Spleen (tissue), 7 donors: ENCODE data around the gene PRKCA.

Experiments used
- POLR2A ChIP-seq, 3 donors: fragments of 450-650 bp; IDR thresholded peaks; one replicate each; pipeline ENCODE4 v1.5.1; 2017; ENCODE audit warnings: antibody characterized with exemption in 3 of 3, mild to moderate bottlenecking in 1 of 3
- POLR2AphosphoS5 ChIP-seq, 3 donors: sonication (generic); formaldehyde crosslinking; IDR thresholded peaks; one replicate each; pipeline ENCODE4 v1.5.1; 2017; ENCODE audit warnings: antibody characterized with exemption in 3 of 3
- TF ChIP-seq, protein P1 (sequence below), 11 experiments: fragments of 200-600 bp in 7 of 11; fragments of 450-650 bp in 4 of 11; sonication (generic) in 4 of 11; IDR thresholded peaks in 8 of 11; conservative IDR thresholded peaks in 3 of 11; 1 replicate in 7 of 11; 2 replicates in 4 of 11; pipeline versions ENCODE4 v1.4.0 to v1.8.0; 2016 to 2021; ENCODE audit warnings: antibody characterized with exemption in 11 of 11, inconsistent platforms in 4 of 11, mild to moderate bottlenecking in 1 of 11
- donor health status: DM: no; HTN: no; CAD: no; lungs with moderate emphysema.
- donor health status: DM: no; HTN: no; CAD: no.
- donor health status: DM: no; HTN: no; CAD: no.

- TF ChIP-seq, protein P1, sequence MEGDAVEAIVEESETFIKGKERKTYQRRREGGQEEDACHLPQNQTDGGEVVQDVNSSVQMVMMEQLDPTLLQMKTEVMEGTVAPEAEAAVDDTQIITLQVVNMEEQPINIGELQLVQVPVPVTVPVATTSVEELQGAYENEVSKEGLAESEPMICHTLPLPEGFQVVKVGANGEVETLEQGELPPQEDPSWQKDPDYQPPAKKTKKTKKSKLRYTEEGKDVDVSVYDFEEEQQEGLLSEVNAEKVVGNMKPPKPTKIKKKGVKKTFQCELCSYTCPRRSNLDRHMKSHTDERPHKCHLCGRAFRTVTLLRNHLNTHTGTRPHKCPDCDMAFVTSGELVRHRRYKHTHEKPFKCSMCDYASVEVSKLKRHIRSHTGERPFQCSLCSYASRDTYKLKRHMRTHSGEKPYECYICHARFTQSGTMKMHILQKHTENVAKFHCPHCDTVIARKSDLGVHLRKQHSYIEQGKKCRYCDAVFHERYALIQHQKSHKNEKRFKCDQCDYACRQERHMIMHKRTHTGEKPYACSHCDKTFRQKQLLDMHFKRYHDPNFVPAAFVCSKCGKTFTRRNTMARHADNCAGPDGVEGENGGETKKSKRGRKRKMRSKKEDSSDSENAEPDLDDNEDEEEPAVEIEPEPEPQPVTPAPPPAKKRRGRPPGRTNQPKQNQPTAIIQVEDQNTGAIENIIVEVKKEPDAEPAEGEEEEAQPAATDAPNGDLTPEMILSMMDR (IDR thresholded peaks at IDR 0.05 in 8 of 11, conservative IDR thresholded peaks at IDR 0.05 in 3 of 11), result no peak
- TF ChIP-seq POLR2A (IDR thresholded peaks at IDR 0.05) (no peak), POLR2AphosphoS5 (IDR thresholded peaks at IDR 0.05) (no peak)
Measured at GRCh38 chr17:66511135-66511534, 208.7 kb downstream of the PRKCA start.
